Stimulated activated naive CD8-positive, alpha-beta T cell treated with anti-CD3 and anti-CD28 coated beads, Interleukin-15, amount 100 ng/mL, for 72 hours (primary cell): ENCODE measurements around the gene STX2.
"Not testable (repeated sequence)": the region's sequence is repeated elsewhere in the genome, so short reads cannot be mapped to it uniquely, and the experiment has no call there.

ENCODE experiments used
- ATAC-seq: fragments of 150-1000 bp; cut with Tn5 transposase; 2 replicates; pipeline ENCODE4 v1.10.0; 2021; ENCODE audit warnings: mild to moderate bottlenecking, moderate library complexity
- DNase-seq, 2 donors: peaks; one replicate each; pipeline ENCODE4 v3.0.0; 2021 to 2022
- H3K27ac Mint-ChIP-seq, 2 donors: one replicate each; pipeline ENCODE4 v1.8.0; 2022; ENCODE audit warnings: mild to moderate bottlenecking in 2 of 2, mixed read lengths in 2 of 2, moderate library complexity in 2 of 2
- H3K27me3 Mint-ChIP-seq: one replicate; pipeline ENCODE4 v1.8.0; 2022; ENCODE audit warnings: mixed read lengths
- H3K4me1 Mint-ChIP-seq: one replicate; pipeline ENCODE4 v1.8.0; 2022; ENCODE audit warnings: mild to moderate bottlenecking, mixed read lengths
- H3K4me3 Mint-ChIP-seq, 2 donors: one replicate each; pipeline ENCODE4 v1.8.0; 2022; ENCODE audit warnings: mild to moderate bottlenecking in 2 of 2, mixed read lengths in 2 of 2, moderate library complexity in 1 of 2
- H3K9me3 Mint-ChIP-seq, 2 donors: one replicate each; pipeline ENCODE4 v1.8.0; 2022; ENCODE audit warnings: mixed read lengths in 2 of 2

The STX2 gene

DNA sequence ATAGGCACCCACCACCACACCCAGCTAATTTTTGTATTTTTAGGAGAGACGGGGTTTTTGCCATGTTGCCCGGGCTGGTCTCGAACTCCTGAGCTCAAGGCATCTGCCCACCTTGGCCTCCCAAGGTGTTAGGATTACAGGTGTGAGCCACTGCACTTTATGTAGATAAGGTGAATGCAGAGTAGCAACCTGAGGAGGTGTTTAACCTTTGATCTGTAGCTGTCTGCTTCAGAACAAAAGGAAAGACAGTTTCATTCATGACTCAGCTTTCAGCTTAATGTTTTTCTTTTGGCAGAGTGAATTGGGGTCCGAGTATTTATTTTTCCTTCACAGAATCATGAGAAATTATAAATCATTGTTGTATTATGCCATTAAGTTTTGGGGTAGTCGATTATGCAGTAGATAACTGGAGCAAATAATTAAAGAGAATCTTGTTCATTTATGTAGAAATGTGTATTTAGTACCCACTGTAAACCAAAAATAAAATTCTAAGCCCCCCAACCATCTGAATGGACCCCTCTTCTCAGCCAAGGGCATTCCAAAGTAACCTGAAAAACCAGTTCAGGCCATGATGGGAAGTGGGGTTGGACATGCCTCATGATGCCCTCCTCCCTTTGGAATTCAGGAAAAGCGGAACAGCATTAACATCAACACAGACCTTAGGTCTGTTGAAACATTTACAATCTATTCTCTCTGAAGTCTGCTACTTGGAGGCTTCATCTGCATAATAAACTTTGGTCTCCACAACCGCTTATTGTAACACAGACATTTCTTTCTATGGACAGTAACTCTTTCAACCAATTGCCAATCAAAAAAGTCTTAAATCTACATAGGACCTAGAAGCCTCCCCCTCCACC lies 10.7 kb upstream of the STX2 start:
- H3K9me3 Mint-ChIP-seq, result no peaks in the 10 kb centered on the region
- peaks cover 9% of the 10 kb centered on the region for H3K27me3 Mint-ChIP-seq
- no peak overlapping the region for H3K4me3 Mint-ChIP-seq
- DNase-seq, result no peak
- ATAC-seq, result no peak
- H3K4me1 Mint-ChIP-seq, result no peaks in the 10 kb centered on the region
- no peak overlapping the region for H3K27ac Mint-ChIP-seq

GRCh38 chr12:130848785-130849305 lies 9.8 kb upstream of the STX2 start:
- H3K4me3 Mint-ChIP-seq, H3K27ac Mint-ChIP-seq, H3K27me3 Mint-ChIP-seq, H3K9me3 Mint-ChIP-seq, ATAC-seq, H3K4me1 Mint-ChIP-seq, DNase-seq: not testable (repeated sequence)

GRCh38 chr12:130848105-130848504 lies 9.1 kb upstream of the STX2 start:
- not testable (repeated sequence) for ATAC-seq, H3K9me3 Mint-ChIP-seq, DNase-seq, H3K4me3 Mint-ChIP-seq, H3K4me1 Mint-ChIP-seq, H3K27ac Mint-ChIP-seq, H3K27me3 Mint-ChIP-seq

GRCh38 chr12:130847112-130847511 lies 8.1 kb upstream of the STX2 start:
- H3K4me3 Mint-ChIP-seq, result no peak overlapping the region
- no peak overlapping the region for H3K27ac Mint-ChIP-seq
- H3K4me1 Mint-ChIP-seq, result no peaks in the 10 kb centered on the region
- DNase-seq (no peak), ATAC-seq (no peak)
- H3K27me3 Mint-ChIP-seq, result no peaks in the 10 kb centered on the region
- H3K9me3 Mint-ChIP-seq, result no peaks in the 10 kb centered on the region

GRCh38 chr12:130846369-130846768 lies 7.3 kb upstream of the STX2 start:
- no peak overlapping the region for H3K27ac Mint-ChIP-seq
- DNase-seq (no peak), ATAC-seq (no peak)
- H3K27me3 Mint-ChIP-seq, result no peaks in the 10 kb centered on the region
- H3K4me1 Mint-ChIP-seq, result no peaks in the 10 kb centered on the region
- no peak overlapping the region for H3K4me3 Mint-ChIP-seq
- no peaks in the 10 kb centered on the region for H3K9me3 Mint-ChIP-seq

- Mint-ChIP-seq H3K9me3 (no peaks in the 10 kb centered on the region), H3K4me3 (peak overlapping the region; percentile 78 to 81), H3K27ac (peak overlapping the region in 1 of 2 donors; percentile 54), H3K4me1 (peaks cover 39% of the 10 kb centered on the region), H3K27me3 (no peaks in the 10 kb centered on the region)
- ATAC-seq (no peak), DNase-seq (no peak)
These were observed 837 bp upstream of the STX2 start for GRCh38 chr12:130839770-130840404.

DNA sequence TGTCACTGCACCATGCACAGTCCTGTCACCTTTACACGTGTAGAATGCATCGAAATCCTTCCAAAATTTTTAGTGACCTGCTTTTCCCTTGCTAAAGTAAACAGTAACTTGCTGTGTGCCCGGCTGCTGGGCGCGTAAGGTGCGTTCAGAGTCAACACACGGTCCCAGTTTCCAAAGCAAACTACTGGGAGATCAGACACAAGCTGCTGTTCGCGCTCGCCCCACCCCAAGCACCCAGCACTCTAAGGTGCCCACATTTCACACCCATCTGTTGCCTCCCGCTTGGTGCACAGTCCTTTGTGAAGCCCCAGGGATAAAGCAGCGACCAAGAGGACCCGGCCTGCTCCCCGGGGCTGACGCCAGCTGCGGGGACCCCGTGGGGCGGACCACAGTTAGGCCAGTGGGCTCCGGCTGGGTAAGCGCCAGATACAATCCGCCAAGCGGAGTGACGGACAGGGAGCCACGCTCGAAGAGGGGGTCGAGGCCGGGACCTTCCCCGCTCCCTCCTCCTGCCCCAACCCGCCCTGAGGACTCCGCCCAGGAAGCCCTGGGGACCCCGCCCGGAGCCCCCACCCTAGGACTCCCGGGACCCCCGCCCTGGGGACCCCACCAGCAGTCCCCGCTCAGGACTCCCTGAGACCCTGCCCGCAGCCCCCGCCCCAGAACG lies 633 bp downstream of the STX2 start:
- peak overlapping the region in 1 of 2 donors; percentile 89 for H3K27ac Mint-ChIP-seq
- H3K4me1 Mint-ChIP-seq, result peaks cover 45% of the 10 kb centered on the region
- no peaks in the 10 kb centered on the region for H3K27me3 Mint-ChIP-seq
- DNase-seq (peak; percentile 28 to 33), ATAC-seq (peak; percentile 56)
- no peaks in the 10 kb centered on the region for H3K9me3 Mint-ChIP-seq
- H3K4me3 Mint-ChIP-seq, result peak overlapping the region; percentile 83 to 91

DNA sequence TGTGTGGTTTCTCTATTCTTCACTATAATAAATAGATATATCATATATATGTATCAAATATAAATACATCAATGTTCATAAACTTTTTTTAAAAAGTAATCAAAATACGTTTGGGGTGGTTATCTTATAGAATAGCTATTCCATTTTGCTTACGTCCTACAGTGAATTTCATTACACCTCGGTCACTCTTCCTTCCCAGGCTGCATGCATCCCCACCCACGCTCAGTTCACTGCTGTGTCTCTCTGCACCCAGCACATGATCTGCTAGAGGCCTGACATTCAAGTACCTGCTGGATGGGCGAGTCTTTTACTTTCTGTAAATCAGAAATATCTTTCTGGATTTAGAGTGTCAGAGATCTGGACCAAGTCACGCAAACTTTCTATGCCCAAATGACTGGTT lies 3.6 kb downstream of the STX2 start:
- Mint-ChIP-seq H3K4me3 (no peak overlapping the region), H3K9me3 (no peaks in the 10 kb centered on the region), H3K27me3 (no peaks in the 10 kb centered on the region), H3K27ac (no peak overlapping the region), H3K4me1 (peaks cover 55% of the 10 kb centered on the region)
- no peak for ATAC-seq
- DNase-seq, result no peak

- H3K27me3 Mint-ChIP-seq, result no peaks in the 10 kb centered on the region
- peaks cover 57% of the 10 kb centered on the region for H3K4me1 Mint-ChIP-seq
- no peak overlapping the region for H3K4me3 Mint-ChIP-seq
- ATAC-seq, result no peak
- no peak for DNase-seq
- no peak overlapping the region for H3K27ac Mint-ChIP-seq
- H3K9me3 Mint-ChIP-seq, result no peaks in the 10 kb centered on the region
These were observed 4.0 kb downstream of the STX2 start for GRCh38 chr12:130835011-130835410.

- ATAC-seq (peak; percentile 35), DNase-seq (no peak)
- peaks cover 53% of the 10 kb centered on the region for H3K4me1 Mint-ChIP-seq
- H3K4me3 Mint-ChIP-seq, result no peak overlapping the region
- H3K27me3 Mint-ChIP-seq, result no peaks in the 10 kb centered on the region
- peak overlapping the region in 1 of 2 donors; percentile 37 for H3K27ac Mint-ChIP-seq
- H3K9me3 Mint-ChIP-seq, result no peaks in the 10 kb centered on the region
These were observed 6.4 kb downstream of the STX2 start for GRCh38 chr12:130832561-130833209.

- H3K9me3 Mint-ChIP-seq, result no peaks in the 10 kb centered on the region
- no peak overlapping the region for H3K27ac Mint-ChIP-seq
- DNase-seq (no peak), ATAC-seq (no peak)
- H3K4me1 Mint-ChIP-seq, result peaks cover 54% of the 10 kb centered on the region
- no peak overlapping the region for H3K4me3 Mint-ChIP-seq
- no peaks in the 10 kb centered on the region for H3K27me3 Mint-ChIP-seq
These were observed 7.1 kb downstream of the STX2 start for GRCh38 chr12:130831876-130832405.

DNA sequence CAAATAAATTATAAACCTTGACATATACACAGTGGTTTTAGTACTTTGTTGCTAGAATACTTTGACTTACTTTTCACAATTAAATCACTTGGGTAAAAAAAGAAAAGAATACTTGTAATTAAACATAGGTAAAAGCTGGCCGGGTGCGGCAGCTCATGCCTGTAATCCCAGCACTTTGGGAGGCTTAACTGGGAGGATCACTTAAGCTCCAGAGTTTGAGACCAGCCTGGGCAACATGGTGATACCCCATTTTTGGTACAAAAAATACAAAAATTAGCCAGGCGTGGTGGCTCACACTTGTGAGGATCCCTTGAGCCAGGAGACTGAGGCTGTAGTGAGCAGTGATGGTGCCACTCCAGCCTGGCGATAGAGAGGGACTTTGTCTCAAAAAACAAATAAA lies 7.8 kb downstream of the STX2 start:
- Mint-ChIP-seq H3K4me1 (peaks cover 54% of the 10 kb centered on the region), H3K9me3 (no peaks in the 10 kb centered on the region), H3K27me3 (no peaks in the 10 kb centered on the region), H3K27ac (no peak overlapping the region), H3K4me3 (no peak overlapping the region)
- DNase-seq (no peak), ATAC-seq (no peak)

DNA sequence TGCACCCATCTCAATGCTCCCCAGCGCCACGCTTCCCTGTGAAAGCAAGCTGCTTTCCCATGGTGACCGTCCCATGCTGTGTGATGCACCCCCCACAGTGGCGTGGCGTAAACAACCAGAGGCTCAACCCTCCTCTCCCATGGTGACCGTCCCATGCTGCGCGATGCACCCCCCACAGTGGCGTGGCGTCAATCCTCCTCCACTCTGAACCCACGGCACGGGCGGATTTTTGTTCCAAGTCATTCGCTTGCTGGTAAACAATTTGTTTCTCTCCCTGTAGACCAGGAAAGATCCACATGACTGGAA lies 8.9 kb downstream of the STX2 start:
- H3K27me3 Mint-ChIP-seq, result no peaks in the 10 kb centered on the region
- no peak overlapping the region for H3K4me3 Mint-ChIP-seq
- peaks cover 61% of the 10 kb centered on the region for H3K4me1 Mint-ChIP-seq
- DNase-seq (no peak), ATAC-seq (no peak)
- H3K27ac Mint-ChIP-seq, result no peak overlapping the region
- H3K9me3 Mint-ChIP-seq, result no peaks in the 10 kb centered on the region

GRCh38 chr12:130829391-130830245 lies 9.4 kb downstream of the STX2 start:
- ATAC-seq (no peak), DNase-seq (no peak)
- no peak overlapping the region for H3K4me3 Mint-ChIP-seq
- peaks cover 61% of the 10 kb centered on the region for H3K4me1 Mint-ChIP-seq
- no peaks in the 10 kb centered on the region for H3K27me3 Mint-ChIP-seq
- H3K9me3 Mint-ChIP-seq, result no peaks in the 10 kb centered on the region
- H3K27ac Mint-ChIP-seq, result peak overlapping the region in 1 of 2 donors; percentile 34

DNA sequence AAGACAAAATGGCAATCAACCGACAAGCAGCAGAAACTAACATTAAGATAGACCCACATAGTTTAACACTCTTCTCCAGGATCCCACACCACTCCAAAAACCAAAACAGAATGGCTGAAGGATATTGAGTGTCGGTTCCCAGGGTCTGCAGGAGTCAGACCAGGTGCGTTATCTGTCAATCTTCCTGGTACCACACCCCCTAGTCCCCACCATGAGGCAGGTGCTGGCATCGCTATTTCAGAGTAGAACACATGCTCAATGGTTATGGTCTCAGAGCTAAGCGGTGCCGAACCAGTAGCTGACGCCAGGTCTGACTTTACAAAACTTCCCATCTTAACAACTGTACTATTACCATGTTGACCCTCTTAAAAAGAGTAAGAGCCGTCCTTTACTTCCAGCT lies 10.2 kb downstream of the STX2 start:
- DNase-seq (no peak), ATAC-seq (no peak)
- no peak overlapping the region for H3K27ac Mint-ChIP-seq
- peaks cover 56% of the 10 kb centered on the region for H3K4me1 Mint-ChIP-seq
- H3K4me3 Mint-ChIP-seq, result no peak overlapping the region
- H3K9me3 Mint-ChIP-seq, result no peaks in the 10 kb centered on the region
- H3K27me3 Mint-ChIP-seq, result no peaks in the 10 kb centered on the region
